GM20431 (cell line): ENCODE measurements around the gene ATG9B.
"Not testable (repeated sequence)": the region's sequence is repeated elsewhere in the genome, so short reads cannot be mapped to it uniquely, and the experiment has no call there.

Experiments
- in situ Hi-C: fragments of 300-500 bp; cut with MseI, MboI; formaldehyde crosslinking; loops from one replicate; pipeline ENCODE4 v1.15.0; 2020; ENCODE audit warnings: low sequenced_read_pairs; ENCODE audit not compliant: unreplicated experiment

Gene ATG9B

DNA sequence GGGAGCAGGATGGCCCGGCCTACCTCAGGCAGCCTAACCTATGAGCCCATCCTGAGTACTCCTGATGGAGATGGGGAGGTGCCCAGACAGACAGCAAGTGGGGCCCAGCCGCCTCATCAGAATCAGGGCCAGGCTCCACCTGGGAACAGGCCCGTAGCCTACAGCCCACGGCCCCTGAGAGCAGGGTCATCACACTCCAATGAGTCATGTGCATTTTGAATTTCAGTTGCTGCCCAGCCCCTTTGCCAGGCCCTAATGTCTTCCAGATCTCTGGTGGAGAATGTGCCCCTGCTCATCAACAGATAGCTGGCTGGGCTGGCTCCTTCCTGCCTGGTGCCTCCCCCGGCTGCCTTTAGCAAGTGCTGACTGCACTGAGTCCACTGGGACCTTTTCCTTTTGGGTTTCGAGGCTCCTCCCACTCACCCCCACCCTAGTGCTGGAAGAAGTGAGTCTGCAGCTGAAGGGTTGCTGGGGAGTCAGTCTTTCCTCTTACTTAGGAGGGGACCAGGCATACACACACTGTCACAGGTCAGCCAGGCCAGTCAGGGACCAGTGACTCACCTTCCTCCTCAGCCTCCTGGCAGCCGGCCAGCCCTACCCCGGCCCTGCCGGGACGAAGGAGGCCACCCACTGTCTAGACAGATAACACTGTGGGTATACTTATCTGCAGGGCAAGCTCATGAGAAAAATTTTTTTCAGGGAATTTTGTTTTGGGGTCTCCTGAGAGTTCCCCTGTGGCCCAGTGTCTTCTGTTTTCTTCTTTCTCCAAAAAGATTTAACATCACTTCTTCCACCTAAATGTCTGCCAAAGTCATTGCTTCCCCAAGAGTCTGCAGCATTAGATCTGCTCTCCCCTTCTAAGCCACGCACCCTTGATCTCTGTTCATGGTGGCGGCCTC is 14.9 kb upstream of the ATG9B start:
- in situ Hi-C loops, result no loop called here

DNA sequence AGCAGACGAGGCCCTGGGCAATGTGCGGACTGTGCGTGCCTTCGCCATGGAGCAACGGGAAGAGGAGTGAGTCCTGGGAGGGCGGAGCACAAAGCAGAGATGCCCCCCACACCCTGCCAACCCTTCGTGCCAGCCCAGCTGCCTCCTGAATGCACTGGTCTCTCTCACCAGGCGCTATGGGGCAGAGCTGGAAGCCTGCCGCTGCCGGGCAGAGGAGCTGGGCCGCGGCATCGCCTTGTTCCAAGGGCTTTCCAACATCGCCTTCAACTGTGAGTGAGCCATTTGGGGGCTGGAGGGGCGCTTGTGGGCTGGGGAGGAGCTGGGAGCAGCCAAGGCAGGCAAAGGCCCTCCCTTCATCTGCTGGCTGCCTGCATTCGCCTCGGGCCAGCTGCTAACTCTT is 11.6 kb upstream of the ATG9B start:
- in situ Hi-C loops, result no loop called here

- in situ Hi-C loops, result no loop called here
These were observed 10.9 kb upstream of the ATG9B start for GRCh38 chr7:151035026-151035717.

DNA sequence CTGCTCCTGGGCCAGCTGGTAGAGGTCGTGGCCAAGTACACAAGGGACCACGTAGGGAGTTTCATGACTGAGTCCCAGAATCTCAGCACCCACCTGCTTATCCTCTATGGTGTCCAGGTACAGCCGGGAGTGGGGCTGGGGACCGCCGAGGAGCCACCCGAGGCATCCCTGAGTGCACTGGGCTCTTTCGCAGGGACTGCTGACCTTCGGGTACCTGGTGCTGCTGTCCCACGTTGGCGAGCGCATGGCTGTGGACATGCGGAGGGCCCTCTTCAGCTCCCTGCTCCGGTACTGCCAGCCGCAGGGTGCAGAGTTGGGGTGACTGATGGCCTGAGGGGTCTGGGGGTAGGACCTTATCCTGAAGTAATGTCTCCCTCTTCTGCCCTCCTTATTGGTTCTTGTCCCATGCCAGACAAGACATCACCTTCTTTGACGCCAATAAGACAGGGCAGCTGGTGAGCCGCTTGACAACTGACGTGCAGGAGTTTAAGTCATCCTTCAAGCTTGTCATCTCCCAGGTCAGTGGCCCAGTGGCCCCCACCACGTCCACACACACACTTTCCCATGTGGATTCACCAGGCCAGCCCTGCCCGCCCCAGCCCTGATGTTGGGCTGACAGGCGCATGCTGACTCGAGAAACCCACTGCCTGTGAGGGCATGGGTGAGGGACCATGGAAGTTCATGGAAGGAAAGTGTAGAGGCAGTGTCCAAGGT is 10.2 kb upstream of the ATG9B start:
- in situ Hi-C loops, result no loop called here

GRCh38 chr7:151033864-151034249 is 9.6 kb upstream of the ATG9B start:
- in situ Hi-C loops, result no loop called here

DNA sequence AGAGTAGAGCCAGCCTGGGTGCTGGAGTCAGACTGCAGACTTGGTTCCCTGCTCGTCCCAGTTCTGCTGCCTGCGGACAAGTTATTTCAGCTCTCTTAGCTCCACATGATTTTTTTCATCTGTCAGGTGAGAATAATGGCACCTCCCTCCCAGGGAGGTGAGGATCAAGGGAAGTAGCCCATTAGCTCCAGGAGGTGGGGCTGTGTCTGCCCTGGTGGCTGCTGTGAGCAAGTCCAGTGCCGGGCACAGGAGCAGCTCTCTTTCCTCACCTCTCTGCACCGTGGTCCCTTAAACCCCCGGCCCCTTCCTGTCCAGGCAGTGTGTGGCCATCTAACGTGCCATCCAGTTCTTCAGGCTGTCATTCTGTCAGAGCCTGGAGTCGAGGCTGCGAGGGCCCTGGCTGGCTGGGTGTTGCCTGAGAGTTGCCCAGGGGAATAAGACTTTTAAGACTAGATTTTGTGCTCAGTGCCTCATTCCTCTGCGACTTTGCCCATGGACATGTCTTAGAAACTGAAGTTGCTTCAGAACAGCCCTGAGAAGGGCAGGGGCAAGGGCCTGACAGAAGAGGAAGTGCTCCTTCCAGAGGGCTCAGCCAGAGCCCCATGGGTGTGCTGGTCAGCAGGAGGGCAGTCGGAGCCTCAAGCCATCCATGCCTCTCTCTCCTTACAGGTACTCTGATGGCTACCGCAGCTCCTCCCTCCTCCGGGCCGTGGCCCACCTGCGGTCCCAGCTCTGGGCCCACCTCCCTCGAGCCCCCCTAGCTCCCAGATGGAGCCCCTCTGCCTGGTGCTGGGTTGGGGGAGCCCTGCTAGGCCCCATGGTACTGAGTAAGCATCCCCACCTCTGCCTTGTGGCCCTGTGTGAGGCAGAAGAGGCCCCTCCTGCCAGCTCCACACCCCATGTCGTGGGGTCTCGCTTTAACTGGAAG is 8.9 kb upstream of the ATG9B start:
- in situ Hi-C loops, result no loop called here

DNA sequence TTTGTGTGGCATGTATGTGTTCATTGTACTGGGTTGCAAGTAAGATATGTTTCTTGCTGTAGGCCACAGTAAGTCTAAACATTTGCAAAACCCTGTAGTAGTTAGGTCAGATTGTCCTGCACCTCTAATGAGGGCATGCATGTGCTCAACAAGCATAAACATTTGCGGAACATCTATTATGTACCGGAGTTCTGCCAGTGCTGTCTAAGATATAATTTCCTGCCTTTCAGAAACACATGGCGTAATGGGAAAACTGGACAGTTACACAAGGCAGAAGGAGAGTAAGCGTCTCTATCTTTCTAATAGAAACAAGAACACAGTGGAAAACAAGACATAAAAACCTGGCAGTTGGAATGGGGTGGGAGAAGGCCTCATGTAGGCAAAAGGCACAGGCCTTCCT is 6.7 kb upstream of the ATG9B start:
- in situ Hi-C loops, result no loop called here

- in situ Hi-C loops, result no loop called here
These were observed 4.7 kb upstream of the ATG9B start for GRCh38 chr7:151028948-151029501.

DNA sequence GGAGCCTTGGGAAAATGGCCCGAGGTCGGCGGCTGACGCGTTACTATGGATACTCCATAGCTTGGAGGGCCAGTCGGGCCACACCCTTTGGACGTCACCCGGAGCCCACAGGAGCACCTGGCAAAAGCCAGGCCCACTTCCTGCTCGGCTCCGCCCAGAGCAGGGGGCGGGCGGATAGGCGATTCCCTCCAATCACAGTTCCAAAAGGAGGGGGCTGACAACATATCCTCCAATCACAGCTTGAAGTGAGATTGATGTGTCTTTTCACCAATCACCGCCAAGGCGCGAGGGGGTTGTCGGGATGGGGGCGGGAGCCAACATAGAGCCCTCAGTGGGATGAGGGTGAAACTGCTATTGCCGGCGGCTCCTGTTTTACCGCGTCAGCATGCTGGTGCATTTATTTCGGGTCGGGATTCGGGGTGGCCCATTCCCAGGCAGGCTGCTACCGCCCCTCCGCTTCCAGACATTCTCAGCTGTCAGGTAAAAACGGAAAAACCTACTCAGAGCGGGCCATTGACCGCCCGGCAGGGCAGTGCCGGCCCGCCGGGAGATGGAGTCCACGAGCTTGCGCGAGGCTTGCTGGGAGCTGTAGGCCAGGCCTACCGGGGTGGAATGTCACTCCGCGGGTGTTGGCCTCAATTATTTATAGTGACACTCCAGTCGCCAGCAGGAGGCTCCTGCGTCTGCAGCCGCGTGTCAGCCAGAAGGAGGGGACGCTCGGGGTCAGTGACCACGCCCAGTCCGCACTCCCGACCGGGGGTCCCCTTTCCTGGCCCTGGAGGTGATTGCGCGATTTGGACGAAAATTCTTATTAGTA is 4.0 kb upstream of the ATG9B start, which contains the start of gene ABCB8:
TSS of gene ABCB8 (plus strand) at position 320 of the 817 bp plus-strand sequence. CDS start at position 386, 66 bp downstream.
- in situ Hi-C loops, result no loop called here

- in situ Hi-C loops, result not testable (repeated sequence)
These were observed 3.4 kb upstream of the ATG9B start for GRCh38 chr7:151027728-151028130.

GRCh38 chr7:151026771-151027727 is 2.8 kb upstream of the ATG9B start:
- in situ Hi-C loops, result not testable (repeated sequence)

- in situ Hi-C loops, result no loop called here
These were observed 1.8 kb upstream of the ATG9B start for GRCh38 chr7:151025924-151026671.

DNA sequence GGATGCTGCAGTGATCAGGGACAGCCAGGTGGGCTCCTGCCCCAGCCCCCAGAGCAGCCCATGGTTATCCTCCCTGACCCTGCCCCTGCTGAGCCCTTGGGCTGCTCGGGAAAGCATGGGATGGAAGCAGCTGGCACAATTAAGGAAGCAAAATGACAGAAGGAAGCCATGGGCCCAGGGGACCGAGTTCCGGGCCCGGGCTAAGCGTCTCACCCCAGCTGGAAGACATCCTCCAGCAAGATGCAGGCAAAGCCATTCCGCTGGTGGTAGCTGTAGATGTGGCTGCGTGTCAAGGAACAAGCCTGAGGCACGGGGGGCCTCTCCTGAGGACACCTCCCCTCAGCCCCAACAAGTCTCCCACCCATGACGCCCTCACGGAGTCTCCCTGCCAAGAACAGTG is 1.1 kb downstream of the ATG9B start:
- in situ Hi-C loops, result no loop called here

GRCh38 chr7:151020231-151020630 is 4.1 kb downstream of the ATG9B start:
- in situ Hi-C loops, result no loop called here

DNA sequence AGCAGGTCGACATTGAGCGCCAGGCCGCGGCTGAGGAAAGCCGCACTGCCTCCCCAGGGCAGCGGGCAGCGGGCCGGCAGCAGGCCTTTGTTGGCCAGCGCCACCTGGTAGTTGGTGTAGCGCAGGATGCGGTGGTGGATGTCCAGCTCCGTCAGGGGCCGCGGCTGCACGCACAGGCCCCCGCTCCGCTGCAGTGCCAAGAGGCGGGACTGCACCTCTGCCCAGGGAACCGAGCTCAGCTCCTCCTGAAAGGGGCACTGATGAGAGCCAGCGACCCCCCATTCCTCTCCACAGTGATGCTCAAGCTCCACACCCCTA is 5.2 kb downstream of the ATG9B start:
- in situ Hi-C loops, result no loop called here

DNA sequence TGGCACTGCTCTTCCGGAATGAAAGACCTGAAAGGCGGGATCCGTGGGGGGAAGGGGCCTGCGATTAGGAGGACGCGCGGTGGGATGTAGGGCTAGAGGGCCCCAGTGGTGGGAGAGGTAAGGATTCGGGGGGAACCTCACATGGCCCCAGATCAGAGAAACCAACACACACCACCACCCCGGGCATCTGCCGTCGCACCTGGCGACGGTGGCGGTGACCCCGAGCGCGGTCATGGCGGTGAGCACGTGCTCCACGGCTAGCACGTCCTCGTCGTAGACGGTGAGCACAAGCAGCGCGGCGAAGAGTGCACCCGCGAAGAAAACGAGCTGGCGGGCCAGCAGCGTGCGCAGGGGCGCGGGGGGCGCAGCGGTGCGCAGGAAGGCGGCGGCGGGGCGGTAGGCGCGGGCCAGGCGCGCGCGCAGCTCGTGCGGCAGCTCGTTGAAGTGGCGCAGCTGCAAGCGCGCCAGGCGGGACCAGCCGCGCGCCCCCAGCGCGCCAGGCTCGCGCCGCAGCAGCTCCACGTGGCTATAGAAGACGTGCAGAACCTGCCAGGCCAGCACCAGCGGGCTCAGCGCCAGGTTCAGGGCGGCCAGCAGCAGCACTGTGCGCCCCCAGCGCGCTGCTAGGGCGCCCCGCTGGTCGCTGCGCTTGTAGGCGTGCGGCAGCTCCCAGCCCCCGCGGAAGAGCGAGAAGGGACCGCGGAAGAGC is 5.7 kb downstream of the ATG9B start:
- in situ Hi-C loops, result no loop called here
